ENCODE data around the gene SLC50A1.

DNA sequence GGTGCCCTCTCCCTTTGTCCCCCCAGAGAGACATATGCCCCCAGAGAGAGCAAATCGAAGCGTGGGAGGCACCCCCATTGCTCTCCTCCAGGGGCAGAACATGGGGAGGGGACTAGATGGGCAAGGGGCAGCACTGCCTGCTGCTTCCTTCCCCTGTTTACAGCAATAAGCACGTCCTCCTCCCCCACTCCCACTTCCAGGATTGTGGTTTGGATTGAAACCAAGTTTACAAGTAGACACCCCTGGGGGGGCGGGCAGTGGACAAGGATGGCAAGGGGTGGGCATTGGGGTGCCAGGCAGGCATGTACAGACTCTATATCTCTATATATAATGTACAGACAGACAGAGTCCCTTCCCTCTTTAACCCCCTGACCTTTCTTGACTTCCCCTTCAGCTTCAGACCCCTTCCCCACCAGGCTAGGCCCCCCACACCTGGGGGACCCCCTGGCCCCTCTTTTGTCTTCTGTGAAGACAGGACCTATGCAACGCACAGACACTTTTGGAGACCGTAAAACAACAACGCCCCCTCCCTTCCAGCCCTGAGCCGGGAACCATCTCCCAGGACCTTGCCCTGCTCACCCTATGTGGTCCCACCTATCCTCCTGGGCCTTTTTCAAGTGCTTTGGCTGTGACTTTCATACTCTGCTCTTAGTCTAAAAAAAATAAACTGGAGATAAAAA is 48.7 kb upstream of the SLC50A1 start:
- TF ChIP-seq, protein P1, sequence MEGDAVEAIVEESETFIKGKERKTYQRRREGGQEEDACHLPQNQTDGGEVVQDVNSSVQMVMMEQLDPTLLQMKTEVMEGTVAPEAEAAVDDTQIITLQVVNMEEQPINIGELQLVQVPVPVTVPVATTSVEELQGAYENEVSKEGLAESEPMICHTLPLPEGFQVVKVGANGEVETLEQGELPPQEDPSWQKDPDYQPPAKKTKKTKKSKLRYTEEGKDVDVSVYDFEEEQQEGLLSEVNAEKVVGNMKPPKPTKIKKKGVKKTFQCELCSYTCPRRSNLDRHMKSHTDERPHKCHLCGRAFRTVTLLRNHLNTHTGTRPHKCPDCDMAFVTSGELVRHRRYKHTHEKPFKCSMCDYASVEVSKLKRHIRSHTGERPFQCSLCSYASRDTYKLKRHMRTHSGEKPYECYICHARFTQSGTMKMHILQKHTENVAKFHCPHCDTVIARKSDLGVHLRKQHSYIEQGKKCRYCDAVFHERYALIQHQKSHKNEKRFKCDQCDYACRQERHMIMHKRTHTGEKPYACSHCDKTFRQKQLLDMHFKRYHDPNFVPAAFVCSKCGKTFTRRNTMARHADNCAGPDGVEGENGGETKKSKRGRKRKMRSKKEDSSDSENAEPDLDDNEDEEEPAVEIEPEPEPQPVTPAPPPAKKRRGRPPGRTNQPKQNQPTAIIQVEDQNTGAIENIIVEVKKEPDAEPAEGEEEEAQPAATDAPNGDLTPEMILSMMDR (IDR thresholded peaks at IDR 0.05), result no peak
- TF ChIP-seq POLR2AphosphoS5 (IDR thresholded peaks at IDR 0.05; ENCODE audit: insufficient read depth in 1 of 2, low read depth in 1 of 2), result no peak
- TF ChIP-seq POLR2A (IDR thresholded peaks at IDR 0.05), result no peak
